ENCODE results near the gene EMP1. TPM values are rescaled to one million over a fixed set of nuclear protein-coding genes. Genes with fewer than 3 reads are reported as not detected.

EMP1 gene, protein sequence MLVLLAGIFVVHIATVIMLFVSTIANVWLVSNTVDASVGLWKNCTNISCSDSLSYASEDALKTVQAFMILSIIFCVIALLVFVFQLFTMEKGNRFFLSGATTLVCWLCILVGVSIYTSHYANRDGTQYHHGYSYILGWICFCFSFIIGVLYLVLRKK
- polyA plus RNA-seq (2011; rRNA removed) (209 and 257 TPM in 2 replicates), polyA minus RNA-seq (2011; rRNA and poly(A)+ RNA removed) (319 and 351 TPM in 2 replicates)

DNA sequence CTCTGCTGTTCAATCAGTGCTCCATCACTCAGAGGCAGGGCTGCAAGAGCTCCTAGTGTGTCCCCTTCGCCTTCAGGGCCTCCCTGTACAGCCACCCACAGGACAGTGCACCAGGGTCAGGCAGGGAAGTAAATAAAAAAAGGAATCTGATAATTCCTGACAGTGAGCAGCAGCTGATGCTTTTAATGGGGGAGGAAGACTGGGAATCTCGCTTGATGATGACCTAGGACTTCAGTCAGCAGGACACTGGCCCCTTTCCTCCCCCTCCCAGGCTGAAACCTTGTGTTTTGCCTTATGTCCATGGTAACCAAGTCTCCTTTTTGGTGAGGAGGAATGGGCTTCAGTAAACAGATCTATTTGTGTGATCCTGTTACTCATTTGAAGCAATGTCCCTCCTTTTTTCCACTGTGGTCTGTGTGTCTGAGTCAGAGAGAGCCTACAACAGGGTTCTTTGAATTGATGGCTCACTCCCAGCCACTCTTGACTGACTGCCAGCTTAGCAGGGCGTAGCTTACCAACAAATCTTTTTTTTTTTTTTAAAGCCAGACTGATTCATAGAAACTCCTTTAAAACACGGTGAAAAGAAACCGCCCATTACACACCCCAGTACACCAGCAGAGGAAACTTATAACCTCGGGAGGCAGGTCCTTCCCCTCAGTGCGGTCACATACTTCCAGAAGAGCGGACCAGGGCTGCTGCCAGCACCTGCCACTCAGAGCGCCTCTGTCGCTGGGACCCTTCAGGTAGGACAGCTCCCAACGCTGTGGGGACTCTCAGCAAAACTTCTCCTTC lies at the start of gene EMP1:
Gene EMP1, plus strand, starts transcription at position 597 of the 792 bp plus-strand sequence. CDS start 14,785 bp downstream, outside the sequence.
- ChIA-PET CTCF (interaction anchor here (0.6 to 1.7 kb wide), 7 partner anchors 10 to 280 kb away, joined by 3 to 6 read pairs (median 5); no protein-coding TSS in a partner anchor), POLR2A (interaction anchor here (0.6 to 3.7 kb wide), 13 partner anchors 8 to 407 kb away, joined by 3 to 44 read pairs (median 4); partner anchors contain the start of gene GPRC5A)
- Histone ChIP-seq H3K27me3 (ENCODE audit: control insufficient read depth, insufficient read depth, low read length) (no peaks in the 10 kb centered on the region), H3K9me3 (ENCODE audit: control insufficient read depth, insufficient read depth, low read length) (no peaks in the 10 kb centered on the region), H3K27ac (ENCODE audit: low read depth, low read length) (peak within 1 kb of the TSS; percentile 96), H3K4me3 (ENCODE audit: low read depth, low read length) (peak within 1 kb of the TSS; percentile 92)
- TF ChIP-seq, protein P1, sequence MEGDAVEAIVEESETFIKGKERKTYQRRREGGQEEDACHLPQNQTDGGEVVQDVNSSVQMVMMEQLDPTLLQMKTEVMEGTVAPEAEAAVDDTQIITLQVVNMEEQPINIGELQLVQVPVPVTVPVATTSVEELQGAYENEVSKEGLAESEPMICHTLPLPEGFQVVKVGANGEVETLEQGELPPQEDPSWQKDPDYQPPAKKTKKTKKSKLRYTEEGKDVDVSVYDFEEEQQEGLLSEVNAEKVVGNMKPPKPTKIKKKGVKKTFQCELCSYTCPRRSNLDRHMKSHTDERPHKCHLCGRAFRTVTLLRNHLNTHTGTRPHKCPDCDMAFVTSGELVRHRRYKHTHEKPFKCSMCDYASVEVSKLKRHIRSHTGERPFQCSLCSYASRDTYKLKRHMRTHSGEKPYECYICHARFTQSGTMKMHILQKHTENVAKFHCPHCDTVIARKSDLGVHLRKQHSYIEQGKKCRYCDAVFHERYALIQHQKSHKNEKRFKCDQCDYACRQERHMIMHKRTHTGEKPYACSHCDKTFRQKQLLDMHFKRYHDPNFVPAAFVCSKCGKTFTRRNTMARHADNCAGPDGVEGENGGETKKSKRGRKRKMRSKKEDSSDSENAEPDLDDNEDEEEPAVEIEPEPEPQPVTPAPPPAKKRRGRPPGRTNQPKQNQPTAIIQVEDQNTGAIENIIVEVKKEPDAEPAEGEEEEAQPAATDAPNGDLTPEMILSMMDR (IDR thresholded peaks at IDR 0.05; ENCODE audit: low read depth, low read length), result no peak
- peak; percentile 99 for DNase-seq (ENCODE audit: low read depth, low spot score)

GRCh38 chr12:13147688-13148484 lies 48.6 kb upstream of the EMP1 start:
- DNase-seq (ENCODE audit: low read depth, low spot score), result no peak
- ChIA-PET POLR2A (interaction anchor here (1.1 kb wide), 1 partner anchor 22 kb away, joined by 3 read pairs; no protein-coding TSS in a partner anchor), CTCF (interaction anchor here (0.7 to 1.6 kb wide), 3 partner anchors 12 to 64 kb away, joined by 3 to 4 read pairs (median 3); no protein-coding TSS in a partner anchor)
- Histone ChIP-seq H3K27ac (ENCODE audit: low read depth, low read length) (no peak overlapping the region), H3K4me3 (ENCODE audit: low read depth, low read length) (no peak overlapping the region), H3K27me3 (ENCODE audit: control insufficient read depth, insufficient read depth, low read length) (no peaks in the 10 kb centered on the region), H3K9me3 (ENCODE audit: control insufficient read depth, insufficient read depth, low read length) (no peaks in the 10 kb centered on the region)
- TF ChIP-seq, protein P1 (IDR thresholded peaks at IDR 0.05; ENCODE audit: low read depth, low read length), result no peak

DNA sequence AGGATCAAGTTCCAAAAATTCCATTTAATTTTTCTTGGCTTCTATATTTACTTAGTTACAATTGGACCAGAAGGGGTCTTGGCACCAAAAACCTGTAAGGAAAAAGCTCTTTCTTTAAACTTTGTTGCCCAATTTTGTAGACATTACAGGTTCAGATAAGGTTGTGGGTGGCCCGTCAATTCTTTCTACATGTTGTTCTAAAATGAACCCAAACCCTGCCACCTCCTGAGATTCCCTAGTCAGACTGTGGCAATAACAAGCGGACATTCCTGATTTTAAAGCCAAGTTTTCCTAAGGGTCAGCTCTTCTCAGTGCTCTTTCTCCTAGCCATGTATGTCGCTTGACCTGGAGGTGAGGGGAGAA lies 48.1 kb upstream of the EMP1 start:
- ChIA-PET POLR2A (interaction anchor here (1.1 kb wide), 1 partner anchor 22 kb away, joined by 3 read pairs; no protein-coding TSS in a partner anchor), CTCF (interaction anchor here (1.2 to 1.6 kb wide), 2 partner anchors 13 to 64 kb away, joined by 3 to 4 read pairs; no protein-coding TSS in a partner anchor)

GRCh38 chr12:13149411-13149810 lies 47.1 kb upstream of the EMP1 start:
- ChIA-PET CTCF (interaction anchor here (0.6 to 1.2 kb wide), 2 partner anchors 13 to 63 kb away, joined by 3 to 4 read pairs; no protein-coding TSS in a partner anchor), POLR2A (no interaction called here)

More for the DNA sequence above, 48.1 kb upstream of the EMP1 start:
- DNase-seq (ENCODE audit: low read depth, low spot score), result no peak
- Histone ChIP-seq H3K9me3 (ENCODE audit: control insufficient read depth, insufficient read depth, low read length) (no peaks in the 10 kb centered on the region), H3K4me3 (ENCODE audit: low read depth, low read length) (no peak overlapping the region), H3K27me3 (ENCODE audit: control insufficient read depth, insufficient read depth, low read length) (no peaks in the 10 kb centered on the region), H3K27ac (ENCODE audit: low read depth, low read length) (no peak overlapping the region)
- TF ChIP-seq, protein P1 (IDR thresholded peaks at IDR 0.05; ENCODE audit: low read depth, low read length), result no peak

More at GRCh38 chr12:13149411-13149810, 47.1 kb upstream of the EMP1 start:
- TF ChIP-seq, protein P1 (IDR thresholded peaks at IDR 0.05; ENCODE audit: low read depth, low read length), result no peak
- Histone ChIP-seq H3K27me3 (ENCODE audit: control insufficient read depth, insufficient read depth, low read length) (no peaks in the 10 kb centered on the region), H3K27ac (ENCODE audit: low read depth, low read length) (no peak overlapping the region), H3K9me3 (ENCODE audit: control insufficient read depth, insufficient read depth, low read length) (no peaks in the 10 kb centered on the region), H3K4me3 (ENCODE audit: low read depth, low read length) (no peak overlapping the region)
- no peak for DNase-seq (ENCODE audit: low read depth, low spot score)

Measured in AG04450 (cell line).